Amniotic epithelial cell (primary cell): ENCODE data around the gene GARRE1.
"Not testable (repeated sequence)": the region's sequence is repeated elsewhere in the genome, so short reads cannot be mapped to it uniquely, and the experiment has no call there.

Experiments used
- DNase-seq: peaks from one replicate; pipeline ENCODE4 v3.0.0-alpha.2; 2010; ENCODE audit warnings: low read depth

The GARRE1 gene

GRCh38 chr19:34231439-34231838, 22.9 kb upstream of the GARRE1 start:
- DNase-seq, result no peak

GRCh38 chr19:34232566-34233481, 21.5 kb upstream of the GARRE1 start:
- peak; percentile 93 for DNase-seq

- no peak for DNase-seq
Observed at GRCh38 chr19:34235425-34235940, 18.9 kb upstream of the GARRE1 start.

- DNase-seq, result peak; percentile 96
Observed at GRCh38 chr19:34236035-34236987, 18.0 kb upstream of the GARRE1 start.

GRCh38 chr19:34237283-34237682, 17.1 kb upstream of the GARRE1 start:
- DNase-seq, result no peak

- no peak for DNase-seq
Observed at GRCh38 chr19:34237939-34238338, 16.4 kb upstream of the GARRE1 start.

GRCh38 chr19:34241513-34242337, 12.6 kb upstream of the GARRE1 start:
- DNase-seq, result no peak

- DNase-seq, result peak; percentile 49
Observed at GRCh38 chr19:34243138-34243875, 11.0 kb upstream of the GARRE1 start.

- no peak for DNase-seq
Observed at GRCh38 chr19:34243876-34244578, 10.3 kb upstream of the GARRE1 start.

- DNase-seq, result no peak
Observed at GRCh38 chr19:34244611-34245299, 9.6 kb upstream of the GARRE1 start.

GRCh38 chr19:34246340-34246739, 8.0 kb upstream of the GARRE1 start:
- no peak for DNase-seq

- no peak for DNase-seq
Observed at GRCh38 chr19:34248941-34249340, 5.4 kb upstream of the GARRE1 start.

- not testable (repeated sequence) for DNase-seq
Observed at GRCh38 chr19:34253167-34253566, 1.2 kb upstream of the GARRE1 start.

GRCh38 chr19:34253681-34254045, 691 bp upstream of the GARRE1 start:
- DNase-seq, result not testable (repeated sequence)

GRCh38 chr19:34254698-34255432, 511 bp downstream of the GARRE1 start:
- DNase-seq, result no peak

GRCh38 chr19:34255546-34255945, 1.2 kb downstream of the GARRE1 start:
- DNase-seq, result no peak

- no peak for DNase-seq
Observed at GRCh38 chr19:34256835-34257558, 2.6 kb downstream of the GARRE1 start.

- DNase-seq, result no peak
Observed at GRCh38 chr19:34257559-34257924, 3.2 kb downstream of the GARRE1 start.
